Measurements from ENCODE around the gene LY86.
"Not testable (repeated sequence)": the region's sequence is repeated elsewhere in the genome, so short reads cannot be mapped to it uniquely, and the experiment has no call there.

Gene LY86

DNA sequence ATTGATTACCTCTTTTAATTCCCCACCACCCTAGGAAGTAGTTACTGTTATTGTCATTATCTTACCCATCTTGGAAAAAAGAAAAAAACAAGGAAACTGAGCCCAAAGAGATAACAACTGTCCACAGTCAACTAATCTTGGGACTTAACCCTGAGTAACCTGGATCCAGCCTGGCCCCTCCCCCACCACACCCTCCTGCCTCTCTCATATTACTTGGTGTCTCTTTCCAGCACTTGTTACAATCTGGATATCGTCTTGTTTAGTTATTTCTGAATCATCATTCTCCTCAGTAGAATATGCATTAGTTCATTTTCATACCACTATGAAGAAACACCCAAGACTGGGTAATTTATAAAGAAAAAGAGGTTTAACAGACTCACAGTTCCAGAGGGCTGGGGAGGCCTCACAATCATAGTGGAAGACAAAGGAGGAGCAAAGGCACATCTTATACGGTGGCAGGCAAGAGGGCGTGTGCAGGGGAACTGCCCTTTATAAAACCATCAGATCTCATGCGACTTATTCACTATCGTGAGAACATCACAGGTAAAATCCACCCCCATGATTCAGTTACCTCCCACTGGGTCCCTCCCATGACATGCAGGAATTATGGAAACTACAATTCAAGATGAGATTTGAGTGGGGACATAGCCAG is 60.3 kb downstream of the LY86 start:
- in situ Hi-C loops (cut with MboI; ENCODE audit: low sequenced_read_pairs), result no loop called here

DNA sequence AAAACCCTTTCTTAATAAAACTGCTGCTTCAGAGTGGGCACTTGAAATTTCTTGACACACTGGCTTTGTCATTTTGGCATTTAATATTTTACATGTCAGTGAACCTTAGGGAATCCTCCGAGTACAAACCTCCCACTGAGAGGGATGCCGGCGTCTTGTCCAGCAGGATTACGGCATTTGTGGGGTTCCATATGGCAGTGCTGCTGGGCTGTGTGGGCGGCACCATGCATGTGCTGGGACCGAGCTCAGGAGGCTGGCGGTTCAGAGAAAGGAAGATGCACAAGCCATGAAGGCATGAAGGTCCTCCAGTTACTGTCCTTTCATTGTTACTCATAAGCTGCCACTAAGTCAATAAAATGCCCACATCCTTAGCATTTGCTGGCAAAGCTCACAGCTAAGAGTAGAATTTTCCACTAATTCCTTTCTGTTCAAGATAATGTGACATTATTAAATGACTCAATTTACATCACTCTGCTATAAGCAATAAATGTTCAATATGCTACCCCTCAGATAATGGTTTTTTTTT is 61.4 kb downstream of the LY86 start:
- in situ Hi-C loops (cut with MboI; ENCODE audit: low sequenced_read_pairs), result no loop called here

DNA sequence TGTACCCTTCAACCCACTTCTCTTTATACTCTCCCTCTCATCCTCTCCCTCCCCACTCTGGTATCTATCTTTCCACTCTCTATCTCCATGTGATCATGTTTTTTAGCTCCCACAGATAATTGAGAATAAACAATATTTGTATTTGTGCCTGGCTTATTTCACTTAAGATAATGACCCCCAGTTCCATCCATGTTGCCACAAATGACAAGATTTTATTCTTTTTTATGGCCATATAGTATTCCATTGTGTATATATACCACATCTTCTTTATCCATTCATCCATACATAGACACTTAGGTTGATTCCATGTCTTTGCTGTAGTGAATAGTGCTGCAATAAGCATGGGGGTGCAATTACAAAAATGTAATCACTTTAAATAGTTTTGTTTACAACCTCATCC is 62.3 kb downstream of the LY86 start:
- in situ Hi-C loops (cut with MboI; ENCODE audit: low sequenced_read_pairs), result no loop called here

DNA sequence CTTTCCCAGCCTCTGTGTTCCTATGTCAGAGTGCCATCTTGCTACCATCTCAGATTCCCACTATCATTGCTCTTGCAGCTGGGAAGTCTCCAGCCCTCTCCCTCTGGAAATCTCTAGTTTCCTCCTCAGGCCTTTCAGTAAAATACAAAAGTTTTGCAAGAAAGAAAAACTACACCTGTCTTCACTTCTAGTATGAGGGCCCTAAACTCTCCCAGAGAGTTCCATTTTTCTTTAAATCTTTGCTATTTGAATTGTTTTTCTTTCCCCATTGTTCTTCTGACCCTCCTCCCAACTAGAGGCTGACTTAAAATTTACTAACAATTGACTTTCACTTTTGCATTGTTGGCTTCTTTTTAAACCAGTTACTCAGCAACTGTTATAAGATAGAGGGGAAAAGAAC is 62.8 kb downstream of the LY86 start:
- in situ Hi-C loops (cut with MboI; ENCODE audit: low sequenced_read_pairs), result no loop called here

DNA sequence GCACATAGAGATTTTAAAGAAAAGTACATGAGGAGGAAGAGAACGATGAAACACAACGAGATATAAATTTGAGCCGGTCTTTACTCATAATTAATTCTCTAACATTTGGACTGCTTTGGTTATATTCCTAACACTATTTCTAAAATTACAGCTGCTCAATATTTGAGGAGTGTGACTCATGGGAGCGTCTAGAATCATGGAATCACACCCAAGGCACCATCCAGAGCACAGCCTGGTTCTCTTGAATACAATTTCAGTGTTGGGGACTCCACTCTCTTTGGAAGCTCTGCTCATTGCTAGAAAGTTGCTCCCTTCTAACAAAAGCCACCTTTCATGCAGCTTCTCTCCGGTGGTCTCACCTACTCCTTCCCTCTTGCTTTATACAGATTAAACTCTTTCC is 64.4 kb downstream of the LY86 start:
- in situ Hi-C loops (cut with MboI; ENCODE audit: low sequenced_read_pairs), result no loop called here

DNA sequence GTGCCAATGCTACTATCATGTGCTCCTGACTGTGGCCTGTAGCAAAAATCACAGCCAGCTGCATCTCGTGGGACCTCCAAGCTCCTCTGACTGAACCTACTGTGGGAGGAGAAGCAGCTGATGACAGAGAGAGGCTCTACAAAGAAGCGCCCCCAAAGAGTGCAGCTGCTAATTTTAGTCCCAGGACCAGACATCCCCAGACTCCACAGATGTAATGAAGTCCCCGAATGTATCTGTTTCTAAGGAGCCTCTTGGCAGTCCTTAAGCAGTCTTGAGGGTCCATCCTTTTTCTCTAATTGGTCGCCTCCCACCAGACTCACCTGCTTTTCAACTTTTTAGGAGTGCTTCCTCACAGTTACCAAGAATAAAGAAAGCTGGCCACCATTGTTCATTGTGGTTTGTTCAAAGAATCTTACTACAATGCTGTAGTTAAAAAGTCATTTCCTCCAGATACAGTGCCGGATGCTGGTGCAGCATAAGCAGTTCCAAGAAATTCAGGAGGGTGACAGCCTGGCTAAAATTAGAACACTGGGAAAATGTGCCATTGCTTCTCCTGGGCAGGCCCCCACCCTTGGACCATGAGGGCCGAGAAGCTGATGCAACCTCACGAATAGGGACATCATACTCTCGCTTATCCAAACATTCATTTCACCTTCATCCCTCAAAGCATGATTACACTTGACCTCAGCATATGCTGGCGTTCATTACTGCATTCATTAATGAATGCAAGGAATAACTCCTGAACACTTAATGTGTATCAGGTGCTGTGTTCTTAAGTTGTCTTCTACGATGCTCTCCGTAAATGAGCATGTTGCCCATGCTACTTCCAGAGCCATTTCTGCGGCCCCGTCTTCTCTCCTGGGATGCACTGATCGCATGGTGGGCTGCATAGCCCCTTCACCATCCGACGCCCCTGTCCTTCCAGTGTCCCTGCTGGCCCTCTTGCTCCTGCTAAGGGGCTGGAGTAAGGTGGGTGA is 66.4 kb downstream of the LY86 start:
- in situ Hi-C loops (cut with MboI; ENCODE audit: low sequenced_read_pairs), result no loop called here

DNA sequence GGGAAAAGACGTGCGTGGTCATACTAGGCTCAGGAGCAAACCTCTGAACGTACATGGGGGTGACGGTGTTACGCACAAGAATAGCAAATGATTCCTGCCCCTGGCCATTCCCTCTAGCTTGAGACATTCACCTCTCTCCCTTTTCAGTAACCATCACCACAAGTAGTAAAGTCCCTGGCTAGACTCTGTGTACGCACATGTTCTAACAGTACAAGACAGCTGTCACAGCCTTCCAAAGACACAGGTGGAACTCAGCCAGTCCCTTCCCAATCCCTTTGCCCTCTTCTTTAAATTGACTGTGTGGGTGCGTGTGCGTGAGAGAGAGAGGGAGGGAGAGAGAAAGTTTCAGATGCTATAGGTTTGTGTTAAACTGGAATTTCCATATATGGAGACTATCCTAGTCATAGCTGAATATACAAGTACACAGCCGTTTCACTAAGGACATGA is 67.3 kb downstream of the LY86 start:
- in situ Hi-C loops (cut with MboI; ENCODE audit: low sequenced_read_pairs), result no loop called here

DNA sequence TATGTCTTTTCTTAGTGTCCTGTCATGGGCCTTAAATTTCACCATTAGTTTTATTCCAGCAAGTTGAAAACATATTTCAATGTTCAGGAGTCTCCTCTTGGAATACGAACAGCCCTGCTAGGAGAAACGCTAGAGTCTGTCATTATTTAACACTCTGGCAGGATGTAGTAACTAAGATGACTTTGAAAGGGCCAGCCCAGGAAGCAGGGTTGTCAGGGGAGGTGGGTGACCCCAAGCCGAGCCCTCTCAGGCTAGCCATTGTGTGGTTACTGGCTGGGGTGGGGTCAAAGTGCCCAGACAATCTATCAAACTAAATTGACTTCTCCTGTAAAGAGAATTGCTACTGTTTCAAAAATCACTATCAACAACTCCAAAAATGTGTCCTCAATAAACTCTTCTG is 67.8 kb downstream of the LY86 start:
- in situ Hi-C loops (cut with MboI; ENCODE audit: low sequenced_read_pairs), result no loop called here

DNA sequence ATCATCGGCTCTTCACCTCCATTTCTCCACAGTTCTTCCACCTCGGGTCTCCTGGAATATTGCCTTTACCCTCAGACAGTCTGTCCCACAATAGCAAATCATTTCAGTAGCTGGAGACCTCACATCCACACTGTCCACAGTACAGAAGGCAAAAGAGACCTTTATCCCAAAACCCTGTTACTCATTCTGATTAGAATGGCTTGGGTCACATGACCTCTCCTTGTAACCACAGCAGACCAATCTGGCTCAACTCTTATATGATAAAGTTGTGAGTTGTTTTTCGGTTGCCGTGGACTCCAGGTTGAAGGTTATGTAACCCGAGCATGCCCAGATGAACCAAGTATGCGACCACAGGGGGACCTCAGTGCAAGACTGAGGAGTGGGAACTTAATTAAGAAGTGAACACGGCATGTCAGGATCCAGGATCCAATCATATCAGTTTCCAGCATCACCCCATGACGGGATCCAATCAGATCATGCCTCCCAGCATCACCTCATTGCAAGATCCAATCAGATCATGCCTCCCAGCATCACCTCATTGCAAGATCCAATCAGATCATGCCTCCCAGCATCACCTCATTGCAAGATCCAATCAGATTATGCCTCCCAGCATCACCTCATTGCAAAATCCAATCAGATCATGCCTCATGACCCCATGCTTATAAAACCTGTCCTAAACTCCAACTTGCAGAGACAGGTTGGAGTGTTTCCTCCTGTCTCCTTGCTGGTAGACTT is 68.7 kb downstream of the LY86 start:
- in situ Hi-C loops (cut with MboI; ENCODE audit: low sequenced_read_pairs), result no loop called here

DNA sequence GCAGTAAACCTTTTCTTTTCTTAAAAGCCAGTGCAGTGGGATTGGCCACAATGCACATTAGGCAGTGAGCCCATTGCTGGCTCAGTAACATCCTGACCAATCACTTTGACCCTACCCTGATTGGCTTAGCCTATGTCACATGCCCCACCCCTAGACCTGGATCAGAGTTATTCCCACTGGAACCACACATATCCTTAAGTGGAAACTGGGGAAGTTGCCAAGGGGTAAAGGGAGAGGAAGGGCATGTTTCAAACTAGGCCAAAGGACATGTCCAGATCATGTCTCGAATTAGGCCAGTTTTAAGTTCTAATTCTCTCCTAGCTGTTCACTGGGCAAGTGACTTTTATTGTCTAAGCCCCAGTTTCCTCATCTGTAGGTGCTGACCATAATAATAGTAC is 69.3 kb downstream of the LY86 start:
- in situ Hi-C loops (cut with MboI; ENCODE audit: low sequenced_read_pairs), result no loop called here

DNA sequence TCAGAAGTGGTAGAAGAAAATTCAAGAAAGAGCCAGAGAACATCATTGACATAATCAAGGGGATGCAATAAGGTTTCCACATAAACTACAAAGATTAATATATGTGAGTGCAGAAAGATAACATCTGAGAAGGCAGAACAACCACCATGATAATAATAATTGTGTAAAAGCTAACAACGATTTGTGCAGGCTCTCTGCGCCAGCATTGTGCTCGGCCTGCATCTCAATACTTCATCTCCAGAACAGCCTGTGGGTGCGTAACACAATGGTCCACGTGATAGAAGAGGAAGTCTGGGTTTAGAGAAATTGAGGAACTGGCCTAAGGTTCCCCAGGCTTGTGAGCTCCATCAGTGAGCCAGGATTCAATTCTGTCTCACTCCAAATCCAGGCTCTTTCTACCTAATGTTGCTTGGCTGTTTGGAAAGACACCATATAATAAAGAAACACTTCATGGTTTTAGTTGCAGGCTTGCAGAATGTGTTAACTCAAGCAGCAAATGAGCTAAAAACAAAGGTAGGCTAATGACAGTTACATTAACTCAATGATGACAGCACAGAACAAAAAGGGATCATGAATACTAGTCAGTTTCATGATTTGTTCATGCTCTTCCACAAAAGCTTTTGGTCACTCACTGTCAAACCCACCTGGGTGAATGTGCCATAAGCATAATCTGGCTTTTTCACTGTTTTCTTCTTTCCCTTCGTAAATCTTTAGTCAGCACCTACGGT is 71.2 kb downstream of the LY86 start:
- in situ Hi-C loops (cut with MboI; ENCODE audit: low sequenced_read_pairs), result no loop called here

DNA sequence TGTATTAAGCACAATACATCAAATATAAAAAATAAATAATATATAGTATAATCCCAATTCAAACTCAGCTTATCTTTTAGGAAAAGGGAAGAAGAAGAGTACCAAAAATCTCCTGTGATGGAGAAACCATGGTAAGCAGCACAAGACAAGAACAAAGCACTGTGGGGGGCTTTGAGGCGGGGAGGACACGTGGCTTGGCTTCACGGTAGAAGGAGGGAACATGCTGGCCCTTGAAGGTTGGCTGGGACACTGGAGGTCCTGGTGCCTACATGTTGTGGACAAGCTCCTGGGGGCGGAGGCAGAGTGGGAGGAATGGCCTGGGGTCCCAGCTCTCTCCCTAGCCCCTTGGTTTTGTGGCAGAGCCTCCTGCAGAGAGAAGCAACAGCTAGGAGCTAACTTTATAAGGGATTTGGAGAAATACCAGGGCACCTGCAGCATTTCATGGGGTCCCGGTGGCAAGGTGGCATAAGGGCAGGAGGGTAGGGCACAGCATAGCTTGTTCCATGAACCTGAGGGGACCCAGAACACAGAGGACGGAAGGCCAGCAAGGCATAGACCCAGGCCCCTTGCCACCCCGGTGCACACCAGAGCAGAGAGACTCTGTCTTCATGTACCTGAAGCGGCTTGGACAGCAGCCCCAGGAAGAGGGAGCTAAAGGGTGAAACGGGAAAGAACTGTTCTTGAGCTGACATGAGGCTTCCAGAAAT is 72.0 kb downstream of the LY86 start:
- in situ Hi-C loops (cut with MboI; ENCODE audit: low sequenced_read_pairs), result no loop called here

DNA sequence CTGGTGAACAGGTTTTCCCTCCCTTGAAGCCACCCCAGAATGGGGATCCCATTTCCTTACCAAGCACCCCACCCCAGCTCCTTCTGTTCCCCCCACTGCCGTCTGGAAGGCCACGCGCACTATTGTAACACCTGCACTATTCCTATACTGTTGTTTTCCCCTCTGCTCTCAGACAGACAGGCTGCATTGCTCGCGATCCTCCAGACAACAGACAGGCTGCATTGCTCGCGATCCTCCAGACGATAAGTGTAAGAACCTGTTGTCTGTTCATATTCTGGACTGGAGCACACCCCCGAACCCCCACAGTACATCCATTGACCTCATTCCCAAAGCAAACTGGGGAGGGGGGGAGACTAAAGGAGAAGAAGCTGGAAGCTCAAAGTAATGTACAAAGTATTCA is 72.7 kb downstream of the LY86 start:
- in situ Hi-C loops (cut with MboI; ENCODE audit: low sequenced_read_pairs), result no loop called here

DNA sequence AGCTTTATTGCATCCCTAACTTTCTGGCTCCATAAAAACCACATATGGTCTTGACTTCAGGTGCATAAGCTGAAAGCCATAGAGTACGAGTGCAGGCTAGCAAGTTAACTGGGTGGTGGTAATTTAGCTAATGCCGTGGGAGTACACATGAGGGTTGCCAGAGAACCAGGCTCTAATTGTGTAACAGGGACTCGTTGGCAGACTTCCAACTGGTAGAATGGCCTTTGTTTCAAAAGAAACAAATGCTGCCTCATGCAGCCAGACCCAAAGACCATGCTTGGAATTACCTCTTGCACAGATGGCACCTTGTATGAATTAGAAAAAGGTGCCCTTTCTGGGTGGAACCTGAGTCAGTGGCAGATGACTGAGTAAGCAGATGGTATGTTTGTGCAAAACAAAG is 73.2 kb downstream of the LY86 start:
- in situ Hi-C loops (cut with MboI; ENCODE audit: low sequenced_read_pairs), result no loop called here

DNA sequence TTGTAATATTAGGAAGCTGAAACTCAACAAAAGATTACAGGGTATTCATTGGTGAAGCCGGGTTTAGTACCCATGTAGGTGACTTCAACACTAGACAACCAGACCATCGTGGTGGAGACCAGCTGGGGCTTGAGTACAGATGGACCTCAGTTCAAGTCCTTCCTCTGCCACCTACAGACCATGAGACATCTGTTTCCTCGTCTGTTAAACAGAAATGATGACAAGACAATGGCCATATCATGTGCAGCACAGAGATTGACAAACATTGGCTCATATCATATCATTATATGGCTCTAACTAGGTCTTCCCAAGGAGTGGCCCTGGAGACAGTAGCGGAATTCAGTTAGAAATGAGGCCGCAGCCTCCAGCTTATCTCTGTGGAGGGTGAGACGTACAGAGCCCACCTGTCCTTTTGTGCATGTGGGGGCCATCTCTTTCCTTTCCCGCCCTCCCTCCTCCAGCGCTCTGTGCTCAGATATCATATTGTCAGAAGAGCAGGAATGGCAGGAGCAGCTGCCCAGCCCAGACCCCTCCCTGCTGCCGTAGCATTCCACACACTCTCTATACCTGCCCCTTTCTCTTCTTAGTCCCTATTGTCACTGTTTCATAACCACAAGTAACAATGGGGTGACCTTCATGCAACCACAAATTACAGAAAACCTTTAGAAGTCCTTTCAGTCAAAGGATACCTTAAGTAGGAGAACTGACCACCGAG is 75.1 kb downstream of the LY86 start:
- in situ Hi-C loops (cut with MboI; ENCODE audit: low sequenced_read_pairs), result no loop called here

DNA sequence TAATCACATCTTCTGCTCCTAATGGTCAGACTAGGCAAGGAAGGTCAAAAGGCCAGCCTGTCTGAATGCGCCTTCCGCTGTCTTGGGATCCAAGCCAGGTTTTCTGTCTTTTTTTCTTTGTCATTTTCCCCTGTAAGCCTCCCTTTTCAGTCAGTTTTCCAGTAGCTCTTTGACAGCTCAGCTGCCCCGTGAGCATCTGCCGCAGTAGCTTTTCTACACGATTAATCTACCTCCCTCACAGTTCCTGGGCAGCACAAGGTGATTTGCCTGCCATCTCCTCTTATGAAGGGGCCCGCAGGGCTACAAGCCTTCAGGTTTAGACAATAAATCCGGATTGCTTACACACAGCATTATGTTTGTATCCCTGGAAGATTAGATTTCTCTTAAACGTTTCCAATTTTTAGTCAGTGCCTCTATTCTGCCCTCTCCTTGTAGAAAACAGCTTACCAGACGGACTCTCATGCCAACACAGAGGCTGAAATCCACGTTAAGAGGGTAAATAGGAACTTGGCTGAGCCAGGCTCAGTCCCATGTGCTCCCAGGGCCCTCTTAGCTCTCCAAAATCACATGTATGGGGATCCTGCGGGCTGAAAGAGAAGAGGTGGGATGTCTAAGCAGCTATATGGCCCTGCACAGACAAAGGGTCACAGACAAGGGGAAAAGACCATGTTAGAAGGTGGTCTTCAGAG is 77.2 kb downstream of the LY86 start:
- in situ Hi-C loops (cut with MboI; ENCODE audit: low sequenced_read_pairs), result no loop called here

DNA sequence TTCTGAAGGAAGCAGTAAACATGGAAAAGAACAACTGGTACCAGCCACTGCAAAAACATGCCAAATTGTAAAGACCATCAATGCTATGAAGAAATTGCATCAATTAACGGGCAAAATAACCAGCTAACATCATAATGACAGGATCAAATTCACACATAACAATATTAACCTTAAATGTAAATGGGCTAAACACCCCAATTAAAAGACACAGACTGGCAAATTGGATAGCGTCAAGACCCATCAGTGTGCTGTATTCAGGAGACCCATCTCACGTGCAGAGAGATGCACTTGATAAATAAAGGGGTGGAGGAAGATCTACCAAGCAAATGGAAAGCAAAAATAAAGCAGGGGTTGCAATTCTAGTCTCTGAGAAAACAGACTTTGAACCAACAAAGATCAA is 81.6 kb downstream of the LY86 start:
- in situ Hi-C loops (cut with MboI; ENCODE audit: low sequenced_read_pairs), result not testable (repeated sequence)

DNA sequence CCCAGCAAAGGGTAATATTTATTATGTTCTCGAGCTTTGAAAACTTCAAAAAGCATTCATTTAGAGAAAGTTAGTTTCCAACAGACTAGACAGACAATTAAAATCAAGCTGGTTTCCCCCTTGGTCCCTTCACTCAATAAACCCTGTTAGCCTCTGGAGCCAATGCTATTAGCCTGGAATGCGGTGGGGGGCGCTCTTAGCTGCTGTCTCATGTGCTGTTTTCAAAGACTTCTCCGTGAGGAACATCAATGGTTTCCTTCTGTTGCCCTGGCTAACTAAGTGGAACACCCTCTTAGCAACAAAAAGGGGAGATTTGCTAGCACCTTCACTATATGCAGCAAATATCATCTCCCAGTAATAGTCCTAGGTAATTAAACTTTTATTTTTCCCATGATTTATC is 86.4 kb downstream of the LY86 start:
- in situ Hi-C loops (cut with MboI; ENCODE audit: low sequenced_read_pairs), result loop anchor here (25.0 kb wide), 1 partner anchor 937 kb away; no protein-coding TSS in a partner anchor

All from HL-60/S4 (cell line).